Measurements from ENCODE around the gene SEPTIN7. TPM values are rescaled to one million over a fixed set of nuclear protein-coding genes. Genes with fewer than 3 reads are reported as not detected.

Gene SEPTIN7
- total and polyA plus RNA-seq, 2 of the 13 experiments (the other 11 are each of a cell fraction or from before 2014, with no cell fraction given), result 103 to 129 TPM

GRCh38 chr7:35799846-35800717 is 775 bp upstream of the SEPTIN7 start:
- under 1% methylated on average over 16 of the region's 37 CpGs for whole genome bisulfite sequencing (ENCODE audit: low lambda C conversion rate)
- peak overlapping the region; percentile 90 for H3K9ac ChIP-seq (ENCODE audit: insufficient read depth, low read depth, low read length)
- H2AFZ ChIP-seq (ENCODE audit: low read length), result peak overlapping the region; percentile 60
- ATAC-seq, result peak; percentile 58
- TSS peak; percentile 91 for BruUV-seq (replicated peaks)
- no peaks in the 10 kb centered on the region for H3K36me3 ChIP-seq (replicated peaks in 1 of 2; ENCODE audit: control insufficient read depth in 1 of 2, insufficient read depth in 2 of 2, low read length in 2 of 2)
- peak; percentile 29 for DNase-seq (ENCODE audit: low spot score)
- H3K4me1 ChIP-seq (ENCODE audit: insufficient read depth, low read length), result peaks cover 35% of the 10 kb centered on the region
- peak overlapping the region; percentile 94 for H3K4me2 ChIP-seq (ENCODE audit: low read depth, low read length)
- H4K20me1 ChIP-seq (ENCODE audit: insufficient read depth, low read length), result peaks cover 18% of the 10 kb centered on the region
- CTCF ChIA-PET (ENCODE audit: low intra/inter-chr PET ratio, low total read pairs), result no interaction called here
- POLR2A ChIA-PET, result interaction anchor here (0.5 to 4.0 kb wide), 14 partner anchors 13 to 589 kb away, joined by 3 to 52 read pairs (median 4); partner anchors contain the start of genes ANLN and HERPUD2
- intact Hi-C loops (cut with micrococcal nuclease; ENCODE audit: unreplicated experiment) (loop anchor here (5.0 kb wide), 1 partner anchor 587 kb away; the partner anchor contains the start of gene ANLN), in situ Hi-C loops (cut with HindIII; ENCODE audit: extremely low pct_ligation_motif_present, low pct_unique_long_range_greater_than_20kb) (no loop called here)
- peak overlapping the region; percentile 96 for H3K27ac ChIP-seq (ENCODE audit: extremely low read length, insufficient read depth, low read length)
- no peaks in the 10 kb centered on the region for H3K9me3 ChIP-seq (ENCODE audit: low read length)
- H3K27me3 ChIP-seq (ENCODE audit: control insufficient read depth in 1 of 2, insufficient read depth in 2 of 2, low read length in 2 of 2), result peaks cover 0 to 3% of the 10 kb centered on the region in 2 experiments; a peak in 1 of 5 replicates
- peak overlapping the region; percentile 82 to 88 (median 85) for H3K4me3 ChIP-seq (replicated peaks in 1 of 3; ENCODE audit: insufficient read depth in 1 of 3, low read depth in 2 of 3, low read length in 3 of 3)
- peaks cover 42% of the 10 kb centered on the region for H3K79me2 ChIP-seq (ENCODE audit: insufficient read depth, low read length)
- peak; percentile 62 for FAIRE-seq
- TF ChIP-seq ARHGAP35 (CRISPR knock-in tag; IDR thresholded peaks at IDR 0.05; ENCODE audit: borderline replicate concordance) (no peak), TOPORS (CRISPR knock-in tag; IDR thresholded peaks at IDR 0.05) (no peak), EHMT2 (IDR thresholded peaks at IDR 0.05; ENCODE audit: borderline replicate concordance, low read depth, low read length) (no peak), EZH2 (conservative IDR thresholded peaks at IDR 0.05; ENCODE audit: low read depth, low read length) (no peak), KLF13 (CRISPR knock-in tag; IDR thresholded peaks at IDR 0.05) (no peak), SP4 (CRISPR knock-in tag; IDR thresholded peaks at IDR 0.05) (no peak), ETS1 (CRISPR knock-in tag; IDR thresholded peaks at IDR 0.05) (no peak), ZNF225 (CRISPR knock-in tag; IDR thresholded peaks at IDR 0.05) (no peak), ZSCAN21 (CRISPR knock-in tag; IDR thresholded peaks at IDR 0.05; ENCODE audit: borderline replicate concordance) (no peak), ZMYM2 (CRISPR knock-in tag; IDR thresholded peaks at IDR 0.05) (no peak), SRSF1 (optimal IDR thresholded peaks at IDR 0.05; ENCODE audit: low read depth, low read length) (no peak), PRDM10 (CRISPR knock-in tag; IDR thresholded peaks at IDR 0.05; ENCODE audit: low read depth) (no peak), TBX3 (IDR thresholded peaks at IDR 0.05; ENCODE audit: borderline replicate concordance) (no peak), ZNF30 (CRISPR knock-in tag; IDR thresholded peaks at IDR 0.05) (no peak)
- TF ChIP-seq, protein P1, sequence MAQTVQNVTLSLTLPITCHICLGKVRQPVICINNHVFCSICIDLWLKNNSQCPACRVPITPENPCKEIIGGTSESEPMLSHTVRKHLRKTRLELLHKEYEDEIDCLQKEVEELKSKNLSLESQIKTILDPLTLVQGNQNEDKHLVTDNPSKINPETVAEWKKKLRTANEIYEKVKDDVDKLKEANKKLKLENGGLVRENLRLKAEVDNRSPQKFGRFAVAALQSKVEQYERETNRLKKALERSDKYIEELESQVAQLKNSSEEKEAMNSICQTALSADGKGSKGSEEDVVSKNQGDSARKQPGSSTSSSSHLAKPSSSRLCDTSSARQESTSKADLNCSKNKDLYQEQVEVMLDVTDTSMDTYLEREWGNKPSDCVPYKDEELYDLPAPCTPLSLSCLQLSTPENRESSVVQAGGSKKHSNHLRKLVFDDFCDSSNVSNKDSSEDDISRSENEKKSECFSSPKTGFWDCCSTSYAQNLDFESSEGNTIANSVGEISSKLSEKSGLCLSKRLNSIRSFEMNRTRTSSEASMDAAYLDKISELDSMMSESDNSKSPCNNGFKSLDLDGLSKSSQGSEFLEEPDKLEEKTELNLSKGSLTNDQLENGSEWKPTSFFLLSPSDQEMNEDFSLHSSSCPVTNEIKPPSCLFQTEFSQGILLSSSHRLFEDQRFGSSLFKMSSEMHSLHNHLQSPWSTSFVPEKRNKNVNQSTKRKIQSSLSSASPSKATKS (CRISPR knock-in tag; IDR thresholded peaks at IDR 0.05), result no peak

All from HepG2 (cell line).